Osteocyte (in vitro differentiated cells): Measurements from ENCODE around the gene RAPGEF5. TPM values are rescaled to one million over a fixed set of nuclear protein-coding genes. Genes with fewer than 3 reads are reported as not detected.

Source experiments
- DNase-seq: peaks from one replicate; pipeline ENCODE4 v3.0.0; 2021; ENCODE audit warnings: mixed read lengths; ENCODE audit not compliant: unreplicated experiment; ENCODE audit errors: extremely low spot score
- H3K27ac Mint-ChIP-seq: one replicate; pipeline ENCODE4 v1.8.0; 2021; ENCODE audit warnings: mild to moderate bottlenecking, mixed read lengths; ENCODE audit not compliant: unreplicated experiment
- H3K27me3 Mint-ChIP-seq: one replicate; pipeline ENCODE4 v1.8.0; 2021; ENCODE audit warnings: mixed read lengths; ENCODE audit not compliant: unreplicated experiment
- H3K36me3 Mint-ChIP-seq: one replicate; pipeline ENCODE4 v1.8.0; 2021; ENCODE audit warnings: mixed read lengths; ENCODE audit not compliant: unreplicated experiment
- H3K4me1 Mint-ChIP-seq: one replicate; pipeline ENCODE4 v1.8.0; 2021; ENCODE audit warnings: mixed read lengths; ENCODE audit not compliant: unreplicated experiment
- H3K4me3 Mint-ChIP-seq: one replicate; pipeline ENCODE4 v1.8.0; 2021; ENCODE audit warnings: mild to moderate bottlenecking, moderate library complexity, mixed read lengths; ENCODE audit not compliant: unreplicated experiment
- H3K9me3 Mint-ChIP-seq: one replicate; pipeline ENCODE4 v1.8.0; 2021; ENCODE audit warnings: mixed read lengths; ENCODE audit not compliant: unreplicated experiment
- total RNA-seq: library from RNA; stranded (reverse); gene quantifications from 2 replicates; pipeline ENCODE4 v1.2.1, GENCODE V29; 2021
- TF ChIP-seq, protein P1 (sequence below): fragments of 200-600 bp; sonication (generic); IDR thresholded peaks from 2 replicates; pipeline ENCODE4 v1.5.0; 2021; ENCODE audit warnings: antibody characterized with exemption, mild to moderate bottlenecking, moderate library complexity

Gene RAPGEF5
- total RNA-seq, 1 donor from 2014 or later = 0.27 TPM

DNA sequence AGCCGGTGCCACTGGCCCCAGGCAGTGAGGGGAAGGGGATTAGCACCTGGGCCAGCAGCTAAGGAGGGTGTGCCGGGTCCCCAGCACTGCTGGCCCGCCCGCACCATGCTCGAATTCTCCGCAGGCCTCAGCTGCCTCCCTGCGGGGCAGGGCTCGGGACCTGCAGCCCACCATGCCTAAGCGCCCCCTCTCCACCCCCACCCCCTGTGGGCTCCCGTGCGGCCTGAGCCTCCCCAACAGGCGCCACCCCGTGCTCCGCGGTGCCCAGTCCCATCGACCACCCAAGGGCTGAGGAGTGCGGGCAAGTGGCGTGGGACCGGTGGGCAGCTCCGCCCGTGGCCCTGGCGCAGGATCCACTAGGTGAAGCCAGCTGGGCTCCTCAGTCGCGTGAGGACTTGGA, 266.4 kb downstream of the RAPGEF5 start:
- TF ChIP-seq, protein P1, sequence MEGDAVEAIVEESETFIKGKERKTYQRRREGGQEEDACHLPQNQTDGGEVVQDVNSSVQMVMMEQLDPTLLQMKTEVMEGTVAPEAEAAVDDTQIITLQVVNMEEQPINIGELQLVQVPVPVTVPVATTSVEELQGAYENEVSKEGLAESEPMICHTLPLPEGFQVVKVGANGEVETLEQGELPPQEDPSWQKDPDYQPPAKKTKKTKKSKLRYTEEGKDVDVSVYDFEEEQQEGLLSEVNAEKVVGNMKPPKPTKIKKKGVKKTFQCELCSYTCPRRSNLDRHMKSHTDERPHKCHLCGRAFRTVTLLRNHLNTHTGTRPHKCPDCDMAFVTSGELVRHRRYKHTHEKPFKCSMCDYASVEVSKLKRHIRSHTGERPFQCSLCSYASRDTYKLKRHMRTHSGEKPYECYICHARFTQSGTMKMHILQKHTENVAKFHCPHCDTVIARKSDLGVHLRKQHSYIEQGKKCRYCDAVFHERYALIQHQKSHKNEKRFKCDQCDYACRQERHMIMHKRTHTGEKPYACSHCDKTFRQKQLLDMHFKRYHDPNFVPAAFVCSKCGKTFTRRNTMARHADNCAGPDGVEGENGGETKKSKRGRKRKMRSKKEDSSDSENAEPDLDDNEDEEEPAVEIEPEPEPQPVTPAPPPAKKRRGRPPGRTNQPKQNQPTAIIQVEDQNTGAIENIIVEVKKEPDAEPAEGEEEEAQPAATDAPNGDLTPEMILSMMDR = no peak
- Mint-ChIP-seq H3K4me1 (peaks cover 9% of the 10 kb centered on the region), H3K4me3 (no peak overlapping the region), H3K27me3 (peaks cover 13% of the 10 kb centered on the region), H3K36me3 (no peaks in the 10 kb centered on the region), H3K9me3 (no peaks in the 10 kb centered on the region), H3K27ac (no peak overlapping the region)
- DNase-seq = no peak

DNA sequence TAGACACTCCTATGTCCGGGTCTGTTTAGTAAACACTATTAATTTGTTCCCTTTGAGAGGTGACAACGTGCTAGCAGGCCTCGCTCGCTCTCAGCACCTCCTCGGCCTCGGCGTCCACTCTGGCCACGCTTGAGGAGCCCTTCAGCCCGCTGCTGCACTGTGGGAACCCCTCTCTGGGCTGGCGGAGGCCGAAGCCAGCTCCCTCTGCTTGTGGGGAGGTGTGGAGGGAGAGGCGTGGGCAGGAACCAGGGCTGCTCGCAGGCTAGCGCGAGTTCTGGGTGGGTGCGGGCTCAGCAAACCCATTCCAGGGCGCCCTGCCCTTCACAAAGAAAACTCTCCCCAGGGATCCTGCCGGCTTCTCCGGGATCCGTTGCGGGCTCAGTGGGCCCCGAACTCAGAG, 266.8 kb downstream of the RAPGEF5 start:
- H3K27me3 Mint-ChIP-seq = peaks cover 10% of the 10 kb centered on the region
- H3K27ac Mint-ChIP-seq = no peak overlapping the region
- H3K4me1 Mint-ChIP-seq = peaks cover 9% of the 10 kb centered on the region
- DNase-seq = no peak
- H3K36me3 Mint-ChIP-seq = no peaks in the 10 kb centered on the region
- no peaks in the 10 kb centered on the region for H3K9me3 Mint-ChIP-seq
- H3K4me3 Mint-ChIP-seq = no peak overlapping the region
- TF ChIP-seq, protein P1 = no peak

DNA sequence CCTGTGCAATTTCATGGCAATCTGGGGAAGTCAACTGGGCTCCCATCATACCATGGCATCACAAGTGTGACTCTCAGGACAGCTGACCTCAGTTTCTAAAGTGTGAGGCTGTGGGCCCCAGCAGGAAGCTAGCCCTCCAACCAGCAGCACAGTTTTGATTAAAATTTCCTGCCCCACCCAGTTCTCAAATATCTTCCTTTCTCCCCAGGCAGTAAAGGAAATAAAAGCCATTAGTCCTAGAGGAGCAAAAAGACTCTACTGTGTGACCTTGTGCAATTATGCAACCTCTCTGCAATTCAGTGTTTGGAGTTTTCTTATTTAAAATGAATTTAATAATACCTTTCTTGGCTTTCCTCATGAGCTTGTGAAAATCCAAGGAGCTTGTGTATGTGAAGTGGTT, 268.1 kb downstream of the RAPGEF5 start:
- Mint-ChIP-seq H3K36me3 (no peaks in the 10 kb centered on the region), H3K9me3 (no peaks in the 10 kb centered on the region), H3K27me3 (peaks cover 10% of the 10 kb centered on the region), H3K4me3 (no peak overlapping the region), H3K4me1 (peaks cover 9% of the 10 kb centered on the region), H3K27ac (no peak overlapping the region)
- TF ChIP-seq, protein P1 = no peak
- no peak for DNase-seq

DNA sequence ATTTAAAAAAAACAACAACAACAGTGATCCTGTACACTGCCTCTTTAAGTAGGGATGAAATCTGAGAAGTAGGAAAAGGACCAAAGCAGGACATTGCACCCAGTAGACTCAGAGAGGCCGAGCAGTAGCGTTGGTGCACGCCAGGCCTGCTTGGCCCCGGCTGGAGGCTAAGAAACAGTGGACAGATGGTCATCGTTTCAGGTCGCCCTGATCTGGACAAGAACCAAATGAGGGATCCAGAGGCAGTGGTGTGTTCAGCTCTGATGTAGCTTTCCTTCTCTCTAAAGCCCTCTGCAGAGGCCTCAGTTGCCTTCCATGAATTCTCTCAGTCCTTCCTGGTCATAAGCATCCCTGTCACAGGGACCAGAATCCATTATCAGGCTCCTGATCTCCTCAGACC, 269.1 kb downstream of the RAPGEF5 start:
- peaks cover 6% of the 10 kb centered on the region for H3K27me3 Mint-ChIP-seq
- H3K36me3 Mint-ChIP-seq = no peaks in the 10 kb centered on the region
- no peaks in the 10 kb centered on the region for H3K9me3 Mint-ChIP-seq
- TF ChIP-seq, protein P1 = no peak
- H3K4me1 Mint-ChIP-seq = peaks cover 12% of the 10 kb centered on the region
- no peak overlapping the region for H3K27ac Mint-ChIP-seq
- DNase-seq = no peak
- no peak overlapping the region for H3K4me3 Mint-ChIP-seq

DNA sequence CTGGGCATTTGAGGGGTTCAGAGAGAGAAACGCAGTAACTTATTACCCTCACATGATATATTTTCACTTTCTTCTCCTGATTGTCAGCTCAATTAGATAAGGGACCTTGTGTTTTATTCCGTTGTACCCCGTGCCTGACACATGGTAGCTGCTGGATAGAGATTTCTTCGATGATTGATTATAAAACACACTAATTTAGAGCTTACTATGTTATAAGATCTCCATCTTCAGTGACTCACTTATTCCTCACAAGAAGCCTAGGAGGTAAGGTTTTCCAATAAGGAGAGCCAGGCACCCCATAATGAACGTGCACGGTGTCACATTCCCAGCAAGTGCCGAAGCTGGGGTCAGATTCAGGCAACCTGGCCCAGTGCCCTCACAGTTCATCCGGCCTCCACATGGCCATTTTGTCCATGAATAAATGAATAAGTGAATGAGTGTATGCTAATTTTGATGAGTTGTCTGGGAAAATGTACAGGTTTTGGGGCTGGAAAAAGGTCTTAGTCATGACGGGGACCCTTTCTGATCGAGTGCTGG, 273.2 kb downstream of the RAPGEF5 start:
- DNase-seq = peak; percentile 64
- H3K27ac Mint-ChIP-seq = peak overlapping the region; percentile 79
- H3K4me1 Mint-ChIP-seq = peaks cover 11% of the 10 kb centered on the region
- H3K4me3 Mint-ChIP-seq = peak overlapping the region; percentile 85
- no peaks in the 10 kb centered on the region for H3K9me3 Mint-ChIP-seq
- TF ChIP-seq, protein P1 = no peak
- H3K27me3 Mint-ChIP-seq = peaks cover 12% of the 10 kb centered on the region
- H3K36me3 Mint-ChIP-seq = no peaks in the 10 kb centered on the region
